ENCODE results near the gene GSTM2.
"Not testable (repeated sequence)": the region's sequence is repeated elsewhere in the genome, so short reads cannot be mapped to it uniquely, and the experiment has no call there.

Gene GSTM2

DNA sequence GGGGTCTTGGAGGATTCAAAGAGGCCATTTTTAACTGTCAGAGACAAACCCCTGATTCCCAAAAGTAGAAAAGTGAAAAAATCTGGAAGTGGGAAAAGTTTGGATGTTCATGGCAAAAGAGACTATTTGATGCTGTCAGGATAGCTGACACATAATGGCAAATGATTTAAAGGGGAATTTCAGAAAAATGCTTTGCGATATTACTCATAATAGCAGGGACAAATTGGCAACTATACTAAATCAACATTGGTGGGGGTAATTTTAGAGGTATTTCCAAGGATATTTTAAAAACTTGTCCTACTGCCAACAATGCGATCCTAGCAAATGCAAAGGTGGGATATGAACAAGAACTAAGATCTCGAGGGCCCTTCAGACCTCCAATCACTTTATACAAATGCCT lies 17.2 kb upstream of the GSTM2 start:
- no peak for DNase-seq

DNA sequence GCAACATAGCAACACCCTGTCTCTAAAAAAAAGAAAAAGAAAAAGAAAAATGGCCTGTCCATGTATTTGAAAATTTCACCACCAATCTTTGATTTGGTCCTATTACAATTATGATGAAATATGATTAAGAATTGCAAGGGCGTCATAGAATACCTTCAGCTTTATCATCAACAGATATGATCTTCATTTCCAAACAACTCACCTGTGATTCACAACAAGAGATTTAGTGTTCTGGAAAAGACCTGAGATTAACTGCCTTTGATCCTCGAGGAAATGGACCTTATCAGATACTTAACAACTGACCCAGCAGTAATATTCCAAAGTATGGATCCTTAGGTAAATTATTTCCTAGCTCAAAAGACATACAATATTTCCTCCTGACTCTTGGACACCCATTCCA lies 15.5 kb upstream of the GSTM2 start:
- DNase-seq = no peak

DNA sequence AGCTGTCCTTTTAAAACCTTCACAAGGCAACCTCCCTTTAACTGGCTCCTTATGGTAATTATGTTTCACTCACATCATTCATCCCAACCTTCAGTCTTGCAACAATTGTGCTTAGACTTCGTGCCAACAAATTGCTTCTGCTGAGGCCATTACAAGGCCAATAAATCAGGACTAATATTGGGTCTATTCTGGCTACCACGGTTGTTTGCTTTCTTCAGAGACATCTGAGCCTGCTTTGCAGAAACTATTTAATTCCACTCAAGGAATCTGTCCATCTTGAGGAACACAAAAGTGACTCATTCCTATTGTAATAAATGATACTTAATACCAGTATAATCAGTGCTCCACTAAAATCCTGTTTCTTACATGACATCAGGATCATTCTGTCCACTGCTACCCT lies 14.6 kb upstream of the GSTM2 start:
- DNase-seq = no peak

DNA sequence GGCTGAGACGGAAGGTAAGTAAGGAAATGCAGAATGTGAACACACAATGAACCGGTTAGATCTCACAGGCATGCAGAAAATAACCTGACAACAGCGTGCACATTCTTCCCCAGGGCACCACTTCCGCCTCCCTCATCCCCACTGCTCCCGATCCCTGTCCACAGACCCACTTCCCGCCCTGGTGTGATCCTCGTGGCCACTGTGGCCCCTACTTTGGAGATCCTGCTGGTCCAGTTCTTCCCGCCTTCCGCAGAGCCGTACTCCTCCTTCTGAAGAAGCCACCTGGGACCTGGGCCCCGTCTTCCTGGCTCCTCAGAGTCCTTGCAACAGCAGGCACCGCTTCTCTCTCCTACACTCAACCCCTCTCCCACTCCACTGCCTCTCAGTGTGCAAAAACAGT lies 13.3 kb upstream of the GSTM2 start:
- DNase-seq = no peak

DNA sequence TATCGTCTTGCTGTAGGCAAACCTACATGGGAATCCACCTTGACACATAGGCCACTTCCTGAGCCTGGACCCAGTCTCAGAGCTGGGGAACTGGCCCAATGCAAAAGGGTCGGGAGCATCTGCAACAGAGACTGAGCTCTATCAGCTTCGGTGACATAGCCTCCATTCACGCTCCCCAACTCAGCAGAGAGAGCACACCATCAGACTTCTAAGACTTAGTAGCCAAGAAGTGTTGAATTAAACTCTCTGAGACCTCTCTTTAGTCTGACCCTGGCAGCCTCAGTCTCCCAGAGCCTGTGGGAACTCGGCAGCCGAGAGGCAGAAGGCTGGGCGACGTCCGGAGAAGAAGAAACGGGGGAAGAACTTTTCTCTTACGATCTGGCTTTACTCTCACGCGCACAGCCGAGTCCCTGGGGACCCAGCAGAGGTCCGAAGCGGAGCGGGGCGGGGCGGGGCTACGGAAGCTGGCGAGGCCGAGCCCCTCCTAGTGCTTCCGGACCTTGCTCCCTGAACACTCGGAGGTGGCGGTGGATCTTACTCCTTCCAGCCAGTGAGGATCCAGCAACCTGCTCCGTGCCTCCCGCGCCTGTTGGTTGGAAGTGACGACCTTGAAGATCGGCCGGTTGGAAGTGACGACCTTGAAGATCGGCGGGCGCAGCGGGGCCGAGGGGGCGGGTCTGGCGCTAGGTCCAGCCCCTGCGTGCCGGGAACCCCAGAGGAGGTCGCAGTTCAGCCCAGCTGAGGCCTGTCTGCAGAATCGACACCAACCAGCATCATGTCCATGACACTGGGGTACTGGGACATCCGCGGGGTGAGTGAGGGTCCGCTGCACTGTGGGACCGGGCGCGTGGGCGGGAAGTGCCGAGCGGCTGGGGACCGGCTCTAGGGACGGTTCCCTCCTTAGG lies 12.0 kb upstream of the GSTM2 start, which contains the start of gene GSTM4:
TSS of gene GSTM4 (plus strand) at position 485 of the 905 bp plus-strand sequence. CDS start at position 776, 291 bp downstream.
- DNase-seq = peak; percentile 39

DNA sequence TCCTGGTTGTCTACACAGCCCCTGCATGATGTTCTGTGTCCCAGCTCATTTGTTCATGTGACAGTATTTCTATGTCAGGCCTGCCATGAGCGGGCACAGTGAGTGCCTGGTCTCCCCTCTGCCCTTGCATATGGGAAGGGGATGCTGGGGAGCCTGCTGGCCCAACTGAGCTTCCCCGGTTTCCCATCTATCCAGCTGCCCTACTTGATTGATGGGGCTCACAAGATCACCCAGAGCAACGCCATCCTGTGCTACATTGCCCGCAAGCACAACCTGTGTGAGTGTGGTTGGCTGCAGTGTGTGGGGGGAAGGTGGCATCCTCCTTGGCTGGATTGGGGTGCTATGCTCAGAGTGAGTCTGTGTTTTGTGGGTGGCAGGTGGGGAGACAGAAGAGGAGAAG lies 10.5 kb upstream of the GSTM2 start:
- no peak for DNase-seq

DNA sequence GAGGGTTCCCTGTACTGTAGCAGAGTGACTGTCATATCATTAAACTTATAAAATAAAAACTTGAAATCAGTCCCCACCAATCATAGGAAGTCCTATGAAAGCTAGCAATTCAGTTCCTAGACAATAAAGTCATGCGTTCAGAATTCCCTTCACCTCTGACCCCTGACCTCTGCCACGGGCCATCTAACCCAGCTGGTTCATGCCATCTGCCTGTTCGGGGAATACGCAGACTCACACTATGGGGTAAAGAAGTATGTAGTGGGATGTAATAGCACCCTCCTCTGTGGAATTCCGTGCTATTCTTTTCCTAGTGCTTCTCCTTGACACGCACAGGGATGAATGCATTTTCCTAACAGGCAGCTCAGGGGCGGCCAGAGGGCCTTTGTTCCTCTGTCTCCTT lies 9.9 kb upstream of the GSTM2 start:
- DNase-seq = no peak

DNA sequence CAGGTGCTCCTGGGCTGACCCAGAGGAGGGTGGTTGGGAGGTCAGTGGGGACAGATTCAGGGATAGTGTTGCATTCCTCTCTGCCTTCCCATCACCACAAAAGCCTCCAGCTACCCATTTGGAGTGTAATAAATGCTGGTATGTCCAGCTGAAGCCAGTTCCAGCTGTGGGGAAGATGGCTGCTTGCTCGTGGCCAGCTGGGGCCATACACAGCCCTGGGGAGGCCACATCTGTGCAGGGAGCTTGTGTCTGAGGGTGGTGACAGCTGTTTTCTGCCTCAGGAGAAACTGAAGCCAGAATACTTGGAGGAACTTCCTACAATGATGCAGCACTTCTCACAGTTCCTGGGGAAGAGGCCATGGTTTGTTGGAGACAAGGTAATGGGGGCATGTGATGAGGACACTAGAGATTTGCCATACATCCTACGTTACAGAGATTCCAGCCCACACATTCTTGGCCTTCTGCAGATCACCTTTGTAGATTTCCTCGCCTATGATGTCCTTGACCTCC lies 9.3 kb upstream of the GSTM2 start:
- no peak for DNase-seq

DNA sequence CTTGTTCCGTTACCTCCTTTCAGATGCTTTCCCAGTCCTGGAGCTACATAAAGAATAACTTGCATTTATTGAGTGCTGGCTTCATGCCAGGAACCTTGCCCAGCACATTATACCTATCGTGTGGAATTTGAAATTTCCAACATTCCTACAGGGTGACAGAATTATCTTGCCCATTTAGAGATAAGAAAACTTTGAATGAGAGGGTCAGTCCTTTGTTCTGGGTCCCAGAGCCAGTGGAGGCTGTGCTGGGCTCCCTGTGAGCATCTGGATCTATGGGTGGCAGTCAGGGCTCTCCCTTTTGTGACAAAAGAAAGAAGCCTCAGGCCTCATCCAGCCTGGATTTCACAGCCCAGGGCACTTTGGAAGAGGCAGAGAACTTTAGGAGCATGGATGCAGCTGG lies 8.7 kb upstream of the GSTM2 start:
- DNase-seq = no peak

DNA sequence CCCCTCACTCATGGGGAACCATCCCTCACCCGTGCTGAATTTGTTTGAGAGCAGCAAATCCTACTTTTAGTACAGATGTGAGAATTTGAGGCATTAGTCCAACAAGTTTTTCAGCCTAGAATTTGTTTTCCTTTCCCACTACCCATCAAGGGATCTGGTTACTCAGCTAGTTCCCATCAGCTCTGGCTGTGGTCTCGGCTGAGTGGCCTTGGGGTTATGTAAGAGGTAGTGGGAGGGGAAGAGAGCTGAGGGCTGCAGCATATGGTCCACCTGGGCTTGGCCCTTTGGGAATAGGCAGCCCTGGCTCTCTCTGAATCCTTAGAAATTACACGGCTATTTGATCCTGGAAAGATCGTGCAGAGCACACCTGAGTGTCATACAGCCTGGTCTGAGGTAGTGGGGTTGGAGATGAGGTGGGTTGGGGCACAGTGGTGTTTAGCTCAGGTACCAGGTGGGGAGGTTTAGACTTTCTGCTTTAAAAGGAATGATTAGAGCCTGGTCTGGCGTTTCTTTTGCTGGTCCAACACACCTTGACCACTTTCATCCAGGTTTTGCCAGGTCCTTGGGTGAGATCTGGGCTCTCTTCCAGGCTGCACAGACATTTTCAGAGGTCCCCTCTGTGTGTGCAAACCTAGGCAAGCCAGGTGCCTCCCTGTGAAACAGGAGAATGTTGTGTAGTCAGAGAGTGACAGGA lies 7.7 kb upstream of the GSTM2 start:
- no peak for DNase-seq

DNA sequence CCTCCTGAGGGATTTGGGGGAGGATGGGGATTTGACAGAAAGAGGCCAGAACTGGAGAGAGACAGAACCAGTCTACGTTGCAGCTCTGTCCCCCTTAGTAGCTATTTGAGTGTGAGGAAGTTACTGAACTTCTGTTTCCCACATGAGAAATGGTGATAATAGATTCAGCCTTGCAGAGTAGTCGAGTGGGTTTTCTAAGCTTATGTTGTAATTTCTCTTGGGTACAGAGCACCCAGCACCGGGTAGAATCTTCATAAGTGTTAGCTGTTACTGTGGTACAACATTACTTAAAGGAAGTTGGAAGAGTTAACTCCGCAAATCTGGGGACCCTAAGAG lies 7.2 kb upstream of the GSTM2 start:
- not testable (repeated sequence) for DNase-seq

DNA sequence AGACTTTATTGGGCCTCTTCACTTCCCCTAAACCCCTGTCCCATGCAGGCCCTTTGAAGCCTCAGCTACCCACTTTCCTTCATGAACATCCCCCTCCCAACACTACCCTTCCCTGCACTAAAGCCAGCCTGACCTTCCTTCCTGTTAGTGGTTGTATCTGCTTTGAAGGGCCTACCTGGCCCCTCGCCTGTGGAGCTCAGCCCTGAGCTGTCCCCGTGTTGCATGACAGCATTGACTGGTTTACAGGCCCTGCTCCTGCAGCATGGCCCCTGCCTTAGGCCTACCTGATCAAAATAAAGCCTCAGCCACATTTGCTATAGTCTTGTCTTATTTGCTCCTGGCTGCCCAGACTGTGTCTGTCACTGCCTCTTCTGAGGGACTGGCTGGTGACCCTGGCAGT lies 6.5 kb upstream of the GSTM2 start:
- no peak for DNase-seq

DNA sequence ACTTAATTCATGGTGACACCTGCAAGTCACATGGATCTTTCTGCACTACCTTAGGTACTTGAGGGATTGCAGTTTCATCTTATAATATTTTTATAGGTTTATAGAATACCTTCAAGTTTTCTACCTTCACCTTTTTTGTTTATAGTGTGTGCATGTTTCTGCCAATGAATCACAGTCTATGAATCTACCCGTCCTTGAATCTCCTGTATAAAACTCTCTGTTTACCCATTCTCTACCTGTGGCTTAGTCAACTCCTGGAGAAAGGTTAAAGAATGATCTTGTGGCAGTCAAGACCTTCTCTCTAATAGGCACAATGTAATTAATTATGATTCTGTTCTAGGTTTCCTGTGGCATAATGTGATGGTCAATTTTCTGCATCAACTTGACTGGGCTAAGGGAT lies 3.2 kb upstream of the GSTM2 start:
- DNase-seq = no peak

DNA sequence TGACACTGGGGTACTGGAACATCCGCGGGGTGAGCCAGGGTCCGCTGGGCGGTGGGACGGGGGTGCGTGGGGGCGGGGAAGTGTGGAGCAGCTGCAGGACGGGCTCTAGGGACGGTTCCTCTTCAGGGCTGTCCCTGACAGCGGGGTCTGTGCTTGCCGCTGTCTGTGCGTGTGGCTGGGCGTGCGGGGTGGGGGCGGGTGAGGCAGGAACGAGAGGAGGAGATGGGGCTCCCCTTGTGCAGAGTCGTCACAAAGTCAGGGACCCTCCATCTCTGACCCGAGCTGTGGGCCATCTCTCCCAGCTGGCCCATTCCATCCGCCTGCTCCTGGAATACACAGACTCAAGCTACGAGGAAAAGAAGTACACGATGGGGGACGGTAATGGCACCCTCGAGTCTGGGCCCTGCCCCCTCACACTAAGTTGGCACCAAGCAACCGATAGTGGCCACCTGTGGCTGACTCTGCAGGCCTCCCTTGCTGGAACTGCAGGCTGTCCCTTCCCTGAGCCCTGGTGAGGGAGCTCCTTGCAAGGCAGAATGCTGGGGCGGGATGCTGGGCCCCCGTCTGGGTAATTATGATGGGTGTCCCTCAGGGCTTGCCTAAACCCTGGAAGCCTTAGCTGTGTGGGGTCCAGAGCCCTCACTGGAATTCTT lies 392 bp downstream of the GSTM2 start:
- DNase-seq = no peak

DNA sequence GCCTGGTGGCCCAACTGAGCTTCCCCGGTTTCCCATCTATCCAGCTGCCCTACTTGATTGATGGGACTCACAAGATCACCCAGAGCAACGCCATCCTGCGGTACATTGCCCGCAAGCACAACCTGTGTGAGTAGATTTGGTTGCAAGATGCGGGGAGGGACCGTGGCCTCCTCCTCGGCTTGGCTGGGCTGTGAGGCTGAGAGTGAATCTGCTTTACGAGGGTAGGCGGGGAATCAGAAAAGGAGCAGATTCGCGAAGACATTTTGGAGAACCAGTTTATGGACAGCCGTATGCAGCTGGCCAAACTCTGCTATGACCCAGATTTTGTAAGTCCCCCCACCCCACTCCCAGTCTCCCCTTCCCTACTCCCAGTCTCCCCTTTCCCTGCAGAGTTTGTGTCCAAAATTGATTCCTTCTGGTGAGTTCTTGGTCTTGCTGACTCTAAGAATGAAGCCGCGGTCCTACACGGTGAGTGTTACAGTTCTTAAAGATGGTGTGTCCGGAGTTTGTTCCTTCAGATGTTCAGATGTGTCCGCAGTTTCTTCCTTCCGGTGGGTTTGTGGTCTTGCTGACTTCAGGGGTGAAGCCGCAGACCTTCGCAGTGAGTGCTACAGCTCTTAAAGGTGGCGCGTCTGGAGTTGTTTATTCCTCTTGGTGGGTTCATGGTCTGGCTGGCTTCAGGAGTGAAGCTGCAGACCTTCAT lies 1.5 kb downstream of the GSTM2 start:
- no peak for DNase-seq

DNA sequence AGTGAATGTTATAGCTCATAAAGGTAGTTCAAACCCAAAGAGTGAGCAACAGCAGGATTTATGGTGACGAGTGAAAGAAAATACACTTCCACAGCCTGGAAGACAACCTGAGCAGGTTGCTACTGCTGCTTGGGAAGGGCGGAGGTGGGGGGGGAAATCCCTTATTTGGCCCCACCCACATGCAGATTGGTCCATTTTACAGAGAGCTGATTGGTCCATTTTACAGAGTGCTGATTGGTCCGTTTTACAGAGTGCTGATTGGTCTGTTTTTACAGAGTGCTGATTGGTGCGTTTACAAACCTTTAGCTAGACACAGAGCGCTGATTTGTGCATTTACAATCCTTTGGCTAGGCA lies 2.1 kb downstream of the GSTM2 start:
- not testable (repeated sequence) for DNase-seq

DNA sequence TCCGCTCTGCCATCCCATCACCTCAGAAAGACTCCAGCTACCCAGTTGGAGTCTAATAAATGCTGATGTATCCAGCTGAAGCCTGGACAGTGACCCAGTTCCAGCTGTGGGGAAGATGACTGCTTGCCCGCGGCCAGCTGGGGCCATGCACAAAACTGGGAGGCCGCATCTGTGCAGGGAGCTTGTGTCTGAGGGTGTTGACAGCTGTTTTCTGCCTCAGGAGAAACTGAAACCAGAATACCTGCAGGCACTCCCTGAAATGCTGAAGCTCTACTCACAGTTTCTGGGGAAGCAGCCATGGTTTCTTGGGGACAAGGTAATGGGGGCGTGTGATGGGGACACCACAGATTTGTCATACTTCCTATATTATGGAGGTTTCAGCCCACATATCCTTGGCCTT lies 3.2 kb downstream of the GSTM2 start:
- DNase-seq = no peak

DNA sequence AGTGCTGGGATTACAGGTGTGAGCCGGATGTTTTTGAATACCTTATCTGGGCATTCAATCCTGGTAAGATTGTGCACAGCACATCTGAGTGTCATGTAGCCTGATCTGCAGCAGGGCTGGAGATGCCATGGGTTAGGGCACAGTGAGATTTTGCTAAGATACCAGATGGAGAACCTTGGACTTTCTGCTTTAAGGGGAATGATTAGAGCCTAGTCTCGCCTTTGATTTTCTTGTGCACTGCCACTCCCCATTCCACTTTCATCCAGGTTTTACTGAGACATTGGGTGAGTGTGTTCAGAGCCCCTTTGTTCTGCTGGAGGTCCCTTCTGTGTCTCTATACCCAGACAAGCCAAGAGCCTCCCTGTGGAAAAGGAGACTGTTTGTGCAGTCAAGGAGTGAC lies 6.0 kb downstream of the GSTM2 start:
- not testable (repeated sequence) for DNase-seq

DNA sequence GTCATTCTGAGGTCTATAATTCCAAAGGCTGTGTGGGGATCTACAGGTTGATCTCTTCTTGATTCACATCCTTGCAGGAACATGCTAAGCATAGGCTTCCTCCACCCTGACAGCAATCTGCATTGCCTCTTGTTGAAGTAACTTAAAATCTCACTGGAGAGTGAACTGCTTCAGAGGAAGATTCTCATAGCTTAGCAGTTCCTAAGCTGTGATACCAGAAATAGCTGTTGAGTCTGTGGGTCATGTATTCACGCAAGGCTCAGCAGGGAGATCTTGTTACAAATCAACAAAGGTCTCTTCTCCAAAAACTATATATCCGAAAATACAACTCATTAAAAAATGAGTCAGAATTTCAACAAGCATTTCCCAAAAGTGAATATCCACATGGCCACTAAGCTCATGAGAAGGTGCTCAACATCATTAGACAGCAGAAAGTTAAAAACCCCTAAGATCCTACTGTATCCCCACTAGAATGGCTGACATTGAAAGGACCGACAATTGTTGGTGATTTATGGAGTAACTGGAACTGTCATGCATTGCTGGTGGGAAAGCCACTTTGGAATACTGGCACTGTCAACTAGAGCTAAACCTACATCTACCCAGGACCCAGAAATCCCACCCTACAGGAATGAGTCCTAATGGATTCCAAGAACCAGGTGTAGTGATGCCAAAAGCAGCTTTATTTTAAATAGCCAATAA lies 9.0 kb downstream of the GSTM2 start:
- DNase-seq = not testable (repeated sequence)

DNA sequence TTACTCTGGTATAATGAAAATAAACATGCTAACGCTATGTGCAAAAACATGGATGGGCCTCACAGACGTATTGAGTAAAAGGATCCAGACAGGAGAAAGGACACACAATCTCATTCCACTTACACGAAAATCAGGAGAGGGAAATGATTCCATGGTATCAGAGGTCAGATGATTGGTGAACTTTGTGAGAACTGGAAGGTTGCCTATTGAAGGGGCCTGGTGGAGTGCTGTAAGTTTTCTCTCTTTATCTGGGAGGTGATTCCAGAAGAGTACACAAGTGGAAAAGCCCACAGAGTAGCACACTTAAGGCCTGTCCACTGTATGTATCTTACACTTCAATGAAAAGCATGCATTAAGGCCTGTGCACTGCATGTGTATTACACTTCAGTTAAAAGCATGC lies 9.6 kb downstream of the GSTM2 start:
- DNase-seq = no peak

DNA sequence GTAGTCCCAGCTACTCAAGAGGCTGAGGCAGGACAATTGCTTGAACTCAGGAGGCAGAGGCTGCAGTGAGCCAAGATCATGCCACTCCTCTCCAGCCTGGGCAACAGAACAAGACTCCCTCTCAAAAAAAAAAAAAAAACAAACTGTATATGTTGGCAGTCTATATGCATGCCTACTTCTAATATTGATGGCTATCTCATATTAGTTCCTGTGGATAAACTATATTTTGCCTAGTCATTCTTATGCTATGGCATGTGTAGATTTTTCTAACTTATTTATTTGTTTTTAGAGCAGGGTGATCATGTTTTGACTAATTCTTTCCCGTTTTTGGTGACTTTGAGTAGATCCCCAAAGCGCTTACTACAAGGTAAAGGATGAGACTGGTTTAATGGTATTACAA lies 10.8 kb downstream of the GSTM2 start:
- DNase-seq = not testable (repeated sequence)

DNA sequence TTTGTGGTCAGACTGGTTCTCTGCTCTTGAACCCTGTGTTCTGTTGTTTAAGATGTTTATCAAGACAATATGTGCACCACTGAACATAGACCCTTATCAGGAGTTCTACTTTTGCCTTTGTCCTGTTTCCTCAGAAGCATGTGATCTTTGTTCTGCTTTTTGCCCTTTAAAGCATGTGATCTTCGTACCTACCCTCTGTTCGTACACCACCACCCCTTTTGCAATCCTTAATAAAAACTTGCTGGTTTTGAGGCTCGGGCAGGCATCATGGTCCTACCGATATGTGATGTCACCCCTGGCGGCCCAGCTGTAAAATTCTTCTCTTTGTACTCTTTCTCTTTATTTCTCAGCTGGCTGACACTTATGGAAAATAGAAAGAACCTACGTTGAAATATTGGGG lies 16.9 kb downstream of the GSTM2 start:
- not testable (repeated sequence) for DNase-seq
